ENCODE data around the gene GSTM4.
A peak's percentile ranks its signal among the peaks of the same experiment; 100 is the strongest.
"Not testable (repeated sequence)": the region's sequence is repeated elsewhere in the genome, so short reads cannot be mapped to it uniquely, and the experiment has no call there.

GSTM4 gene

DNA sequence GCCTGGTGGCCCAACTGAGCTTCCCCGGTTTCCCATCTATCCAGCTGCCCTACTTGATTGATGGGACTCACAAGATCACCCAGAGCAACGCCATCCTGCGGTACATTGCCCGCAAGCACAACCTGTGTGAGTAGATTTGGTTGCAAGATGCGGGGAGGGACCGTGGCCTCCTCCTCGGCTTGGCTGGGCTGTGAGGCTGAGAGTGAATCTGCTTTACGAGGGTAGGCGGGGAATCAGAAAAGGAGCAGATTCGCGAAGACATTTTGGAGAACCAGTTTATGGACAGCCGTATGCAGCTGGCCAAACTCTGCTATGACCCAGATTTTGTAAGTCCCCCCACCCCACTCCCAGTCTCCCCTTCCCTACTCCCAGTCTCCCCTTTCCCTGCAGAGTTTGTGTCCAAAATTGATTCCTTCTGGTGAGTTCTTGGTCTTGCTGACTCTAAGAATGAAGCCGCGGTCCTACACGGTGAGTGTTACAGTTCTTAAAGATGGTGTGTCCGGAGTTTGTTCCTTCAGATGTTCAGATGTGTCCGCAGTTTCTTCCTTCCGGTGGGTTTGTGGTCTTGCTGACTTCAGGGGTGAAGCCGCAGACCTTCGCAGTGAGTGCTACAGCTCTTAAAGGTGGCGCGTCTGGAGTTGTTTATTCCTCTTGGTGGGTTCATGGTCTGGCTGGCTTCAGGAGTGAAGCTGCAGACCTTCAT is 13.5 kb downstream of the GSTM4 start:
- no peak for DNase-seq

DNA sequence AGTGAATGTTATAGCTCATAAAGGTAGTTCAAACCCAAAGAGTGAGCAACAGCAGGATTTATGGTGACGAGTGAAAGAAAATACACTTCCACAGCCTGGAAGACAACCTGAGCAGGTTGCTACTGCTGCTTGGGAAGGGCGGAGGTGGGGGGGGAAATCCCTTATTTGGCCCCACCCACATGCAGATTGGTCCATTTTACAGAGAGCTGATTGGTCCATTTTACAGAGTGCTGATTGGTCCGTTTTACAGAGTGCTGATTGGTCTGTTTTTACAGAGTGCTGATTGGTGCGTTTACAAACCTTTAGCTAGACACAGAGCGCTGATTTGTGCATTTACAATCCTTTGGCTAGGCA is 14.0 kb downstream of the GSTM4 start:
- not testable (repeated sequence) for DNase-seq

DNA sequence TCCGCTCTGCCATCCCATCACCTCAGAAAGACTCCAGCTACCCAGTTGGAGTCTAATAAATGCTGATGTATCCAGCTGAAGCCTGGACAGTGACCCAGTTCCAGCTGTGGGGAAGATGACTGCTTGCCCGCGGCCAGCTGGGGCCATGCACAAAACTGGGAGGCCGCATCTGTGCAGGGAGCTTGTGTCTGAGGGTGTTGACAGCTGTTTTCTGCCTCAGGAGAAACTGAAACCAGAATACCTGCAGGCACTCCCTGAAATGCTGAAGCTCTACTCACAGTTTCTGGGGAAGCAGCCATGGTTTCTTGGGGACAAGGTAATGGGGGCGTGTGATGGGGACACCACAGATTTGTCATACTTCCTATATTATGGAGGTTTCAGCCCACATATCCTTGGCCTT is 15.2 kb downstream of the GSTM4 start:
- DNase-seq: no peak

DNA sequence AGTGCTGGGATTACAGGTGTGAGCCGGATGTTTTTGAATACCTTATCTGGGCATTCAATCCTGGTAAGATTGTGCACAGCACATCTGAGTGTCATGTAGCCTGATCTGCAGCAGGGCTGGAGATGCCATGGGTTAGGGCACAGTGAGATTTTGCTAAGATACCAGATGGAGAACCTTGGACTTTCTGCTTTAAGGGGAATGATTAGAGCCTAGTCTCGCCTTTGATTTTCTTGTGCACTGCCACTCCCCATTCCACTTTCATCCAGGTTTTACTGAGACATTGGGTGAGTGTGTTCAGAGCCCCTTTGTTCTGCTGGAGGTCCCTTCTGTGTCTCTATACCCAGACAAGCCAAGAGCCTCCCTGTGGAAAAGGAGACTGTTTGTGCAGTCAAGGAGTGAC is 18.0 kb downstream of the GSTM4 start:
- not testable (repeated sequence) for DNase-seq

DNA sequence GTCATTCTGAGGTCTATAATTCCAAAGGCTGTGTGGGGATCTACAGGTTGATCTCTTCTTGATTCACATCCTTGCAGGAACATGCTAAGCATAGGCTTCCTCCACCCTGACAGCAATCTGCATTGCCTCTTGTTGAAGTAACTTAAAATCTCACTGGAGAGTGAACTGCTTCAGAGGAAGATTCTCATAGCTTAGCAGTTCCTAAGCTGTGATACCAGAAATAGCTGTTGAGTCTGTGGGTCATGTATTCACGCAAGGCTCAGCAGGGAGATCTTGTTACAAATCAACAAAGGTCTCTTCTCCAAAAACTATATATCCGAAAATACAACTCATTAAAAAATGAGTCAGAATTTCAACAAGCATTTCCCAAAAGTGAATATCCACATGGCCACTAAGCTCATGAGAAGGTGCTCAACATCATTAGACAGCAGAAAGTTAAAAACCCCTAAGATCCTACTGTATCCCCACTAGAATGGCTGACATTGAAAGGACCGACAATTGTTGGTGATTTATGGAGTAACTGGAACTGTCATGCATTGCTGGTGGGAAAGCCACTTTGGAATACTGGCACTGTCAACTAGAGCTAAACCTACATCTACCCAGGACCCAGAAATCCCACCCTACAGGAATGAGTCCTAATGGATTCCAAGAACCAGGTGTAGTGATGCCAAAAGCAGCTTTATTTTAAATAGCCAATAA is 20.9 kb downstream of the GSTM4 start:
- DNase-seq: not testable (repeated sequence)

DNA sequence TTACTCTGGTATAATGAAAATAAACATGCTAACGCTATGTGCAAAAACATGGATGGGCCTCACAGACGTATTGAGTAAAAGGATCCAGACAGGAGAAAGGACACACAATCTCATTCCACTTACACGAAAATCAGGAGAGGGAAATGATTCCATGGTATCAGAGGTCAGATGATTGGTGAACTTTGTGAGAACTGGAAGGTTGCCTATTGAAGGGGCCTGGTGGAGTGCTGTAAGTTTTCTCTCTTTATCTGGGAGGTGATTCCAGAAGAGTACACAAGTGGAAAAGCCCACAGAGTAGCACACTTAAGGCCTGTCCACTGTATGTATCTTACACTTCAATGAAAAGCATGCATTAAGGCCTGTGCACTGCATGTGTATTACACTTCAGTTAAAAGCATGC is 21.6 kb downstream of the GSTM4 start:
- no peak for DNase-seq

DNA sequence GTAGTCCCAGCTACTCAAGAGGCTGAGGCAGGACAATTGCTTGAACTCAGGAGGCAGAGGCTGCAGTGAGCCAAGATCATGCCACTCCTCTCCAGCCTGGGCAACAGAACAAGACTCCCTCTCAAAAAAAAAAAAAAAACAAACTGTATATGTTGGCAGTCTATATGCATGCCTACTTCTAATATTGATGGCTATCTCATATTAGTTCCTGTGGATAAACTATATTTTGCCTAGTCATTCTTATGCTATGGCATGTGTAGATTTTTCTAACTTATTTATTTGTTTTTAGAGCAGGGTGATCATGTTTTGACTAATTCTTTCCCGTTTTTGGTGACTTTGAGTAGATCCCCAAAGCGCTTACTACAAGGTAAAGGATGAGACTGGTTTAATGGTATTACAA is 22.7 kb downstream of the GSTM4 start:
- not testable (repeated sequence) for DNase-seq

DNA sequence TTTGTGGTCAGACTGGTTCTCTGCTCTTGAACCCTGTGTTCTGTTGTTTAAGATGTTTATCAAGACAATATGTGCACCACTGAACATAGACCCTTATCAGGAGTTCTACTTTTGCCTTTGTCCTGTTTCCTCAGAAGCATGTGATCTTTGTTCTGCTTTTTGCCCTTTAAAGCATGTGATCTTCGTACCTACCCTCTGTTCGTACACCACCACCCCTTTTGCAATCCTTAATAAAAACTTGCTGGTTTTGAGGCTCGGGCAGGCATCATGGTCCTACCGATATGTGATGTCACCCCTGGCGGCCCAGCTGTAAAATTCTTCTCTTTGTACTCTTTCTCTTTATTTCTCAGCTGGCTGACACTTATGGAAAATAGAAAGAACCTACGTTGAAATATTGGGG is 28.9 kb downstream of the GSTM4 start:
- DNase-seq: not testable (repeated sequence)

DNA sequence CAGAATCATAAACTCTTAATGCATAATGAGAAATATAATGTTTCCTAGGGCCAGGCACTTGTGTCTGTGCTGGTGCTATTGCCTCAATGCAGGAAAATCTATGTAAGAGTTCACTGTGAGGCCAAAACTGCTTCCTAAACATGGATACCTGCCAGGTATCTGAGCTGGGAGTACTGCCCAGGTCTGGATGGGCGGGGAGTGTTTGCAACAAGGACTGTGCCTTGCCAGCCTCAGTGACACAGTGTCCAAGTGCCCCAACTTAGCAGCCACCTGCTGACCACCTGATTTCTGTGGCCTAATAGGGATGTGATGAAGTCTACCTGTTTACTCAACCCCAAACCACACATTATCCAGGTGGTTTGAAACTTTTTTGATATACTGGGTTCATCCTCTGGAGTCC is 29.5 kb downstream of the GSTM4 start:
- not testable (repeated sequence) for DNase-seq

DNA sequence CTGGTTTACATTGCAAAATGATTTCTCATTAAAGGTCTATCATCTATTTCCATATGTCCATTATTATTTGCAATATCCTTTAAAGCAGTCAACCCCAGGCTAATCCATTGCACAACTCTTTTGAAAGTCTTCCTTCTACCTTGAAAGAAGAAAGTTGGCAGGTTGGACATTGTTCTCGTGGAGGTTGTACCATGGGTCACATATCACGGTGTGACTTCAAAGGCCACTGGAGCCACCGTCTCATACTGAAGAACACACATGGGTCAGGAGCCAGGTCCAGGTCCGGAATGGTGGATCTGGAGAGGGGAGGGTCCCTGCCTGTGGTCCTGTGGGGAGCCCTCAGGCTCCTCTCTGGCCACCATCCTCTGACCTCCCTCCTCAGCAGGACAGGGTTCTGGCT is 30.0 kb downstream of the GSTM4 start:
- not testable (repeated sequence) for DNase-seq

DNA sequence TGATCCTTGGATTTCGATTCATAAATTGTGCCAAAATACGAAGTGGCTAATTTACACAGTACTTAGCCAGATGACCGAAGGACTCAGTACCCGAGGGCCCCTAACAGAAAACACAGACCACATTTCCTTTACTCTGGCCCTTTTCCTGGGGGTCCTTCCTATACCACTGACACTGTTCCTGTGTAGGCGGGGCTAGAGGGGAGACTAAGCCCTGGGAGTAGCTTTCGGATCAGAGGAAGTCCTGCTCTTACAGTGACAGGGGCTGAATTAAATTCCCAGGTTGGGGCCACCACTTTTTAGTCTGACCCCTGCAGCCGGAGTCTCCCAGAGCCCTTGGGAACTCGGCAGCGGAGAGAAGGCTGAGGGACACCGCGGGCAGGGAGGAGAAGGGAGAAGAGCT is 31.2 kb downstream of the GSTM4 start:
- DNase-seq: not testable (repeated sequence)

DNA sequence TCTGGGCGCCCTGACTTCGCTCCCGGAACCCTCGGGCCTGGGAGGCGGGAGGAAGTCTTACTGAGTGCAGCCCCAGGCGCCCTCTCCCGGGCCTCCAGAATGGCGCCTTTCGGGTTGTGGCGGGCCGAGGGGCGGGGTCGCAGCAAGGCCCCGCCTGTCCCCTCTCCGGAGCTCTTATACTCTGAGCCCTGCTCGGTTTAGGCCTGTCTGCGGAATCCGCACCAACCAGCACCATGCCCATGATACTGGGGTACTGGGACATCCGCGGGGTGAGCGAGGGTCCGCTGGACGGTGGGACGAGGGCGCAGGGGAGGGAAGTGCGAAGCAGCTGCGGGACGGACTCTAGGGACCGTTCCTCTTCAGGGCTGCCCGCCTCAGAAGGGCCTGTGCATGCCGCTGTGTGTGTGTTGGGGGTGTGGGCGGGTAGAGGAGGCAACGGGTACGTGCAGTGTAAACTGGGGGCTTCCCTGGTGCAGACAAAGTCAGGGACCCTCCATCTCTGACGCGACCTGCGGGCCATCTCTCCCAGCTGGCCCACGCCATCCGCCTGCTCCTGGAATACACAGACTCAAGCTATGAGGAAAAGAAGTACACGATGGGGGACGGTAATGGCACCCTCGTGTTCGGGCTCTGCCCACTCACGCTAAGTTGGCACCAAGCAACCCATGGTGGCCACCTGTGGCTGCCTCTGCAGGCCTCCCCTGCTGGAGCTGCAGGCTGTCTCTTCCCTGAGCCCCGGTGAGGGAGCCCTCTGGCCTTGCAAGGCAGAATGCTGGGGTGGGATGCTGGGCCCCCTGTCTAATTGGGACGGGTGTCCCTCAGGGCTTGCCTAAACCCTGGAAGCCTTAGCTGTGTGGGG is 32.0 kb downstream of the GSTM4 start, which contains the start of gene GSTM1:
Gene GSTM1, plus strand, starts transcription at position 177 of the 859 bp plus-strand sequence. Its CDS starts 57 bp downstream, at position 234.
- no peak for DNase-seq

DNA sequence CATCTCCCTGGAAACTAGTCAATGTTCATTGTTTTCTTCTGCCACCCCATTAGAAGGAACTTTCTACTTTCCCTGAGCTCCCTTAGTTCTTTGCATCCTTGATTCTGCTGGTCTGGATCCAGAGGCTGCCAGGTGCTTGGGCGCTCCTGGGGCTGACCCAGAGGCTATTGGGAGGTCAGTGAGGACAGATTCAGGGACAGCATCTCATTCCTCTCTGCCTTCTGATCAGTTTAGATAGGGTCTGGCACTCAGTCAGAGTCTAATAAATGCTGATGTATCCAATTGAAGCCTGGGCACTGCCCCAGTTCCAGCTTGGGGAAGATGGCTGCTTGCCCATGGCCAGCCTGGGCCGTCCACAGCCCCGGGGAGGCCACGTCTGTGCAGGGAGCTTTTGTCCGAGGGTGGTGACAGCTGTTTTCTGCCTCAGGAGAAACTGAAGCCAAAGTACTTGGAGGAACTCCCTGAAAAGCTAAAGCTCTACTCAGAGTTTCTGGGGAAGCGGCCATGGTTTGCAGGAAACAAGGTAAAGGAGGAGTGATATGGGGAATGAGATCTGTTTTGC is 34.0 kb downstream of the GSTM4 start:
- no peak for DNase-seq

DNA sequence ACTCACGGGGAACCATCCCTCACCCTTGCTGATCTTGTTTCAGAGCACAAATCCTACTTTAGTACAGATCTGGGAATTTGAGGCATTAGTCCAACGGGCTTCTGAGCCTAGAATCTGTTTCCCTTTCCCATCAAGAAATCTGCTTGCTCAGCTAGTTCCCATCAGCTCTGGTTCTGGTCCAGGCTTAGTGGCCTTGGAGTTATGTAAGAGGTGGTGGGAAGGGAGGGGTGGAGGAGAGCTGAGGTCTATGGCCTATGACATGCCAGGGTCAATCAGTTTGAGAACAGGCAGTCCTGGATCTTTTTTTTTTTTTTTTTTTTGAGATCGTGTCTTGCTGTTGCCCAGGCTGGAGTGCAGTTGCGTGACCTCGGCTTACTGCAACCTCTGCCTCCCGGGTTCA is 35.9 kb downstream of the GSTM4 start:
- DNase-seq: no peak

DNA sequence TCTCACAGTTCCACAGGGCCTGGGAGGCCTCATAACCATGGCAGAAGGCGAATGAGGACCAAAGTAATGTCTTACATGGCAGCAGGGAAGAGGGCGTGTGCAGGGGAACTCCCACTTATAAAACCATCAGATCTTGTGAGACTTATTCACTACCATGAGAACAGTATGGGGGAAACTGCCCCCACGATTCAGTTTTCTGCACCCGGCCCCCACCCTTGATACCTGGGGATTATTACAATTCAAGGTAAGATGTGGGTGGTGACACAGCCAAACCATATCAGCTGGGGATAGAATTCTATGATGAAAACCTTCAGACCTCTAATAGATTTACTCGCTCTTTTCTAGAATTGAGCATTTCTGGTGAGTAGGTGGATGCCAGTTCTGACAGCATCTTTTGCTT is 38.5 kb downstream of the GSTM4 start:
- not testable (repeated sequence) for DNase-seq

DNA sequence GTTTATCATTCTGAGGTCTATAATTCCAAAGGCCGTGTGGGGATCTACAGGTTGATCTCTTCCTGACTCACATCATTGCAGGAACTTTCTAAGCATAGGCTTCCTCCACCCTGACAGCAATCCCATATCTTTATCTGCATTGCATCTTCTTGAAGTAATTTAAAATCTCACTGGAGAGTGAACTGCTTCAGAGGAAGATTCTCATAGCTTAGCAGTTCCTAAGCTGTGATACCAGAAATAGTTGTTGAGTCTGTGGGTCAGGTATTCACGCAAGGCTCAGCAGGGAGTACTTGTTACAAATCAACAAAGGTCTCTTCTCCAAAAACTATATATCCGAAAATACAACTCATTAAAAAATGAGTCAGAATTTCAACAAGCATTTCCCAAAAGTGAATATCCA is 39.2 kb downstream of the GSTM4 start:
- not testable (repeated sequence) for DNase-seq

DNA sequence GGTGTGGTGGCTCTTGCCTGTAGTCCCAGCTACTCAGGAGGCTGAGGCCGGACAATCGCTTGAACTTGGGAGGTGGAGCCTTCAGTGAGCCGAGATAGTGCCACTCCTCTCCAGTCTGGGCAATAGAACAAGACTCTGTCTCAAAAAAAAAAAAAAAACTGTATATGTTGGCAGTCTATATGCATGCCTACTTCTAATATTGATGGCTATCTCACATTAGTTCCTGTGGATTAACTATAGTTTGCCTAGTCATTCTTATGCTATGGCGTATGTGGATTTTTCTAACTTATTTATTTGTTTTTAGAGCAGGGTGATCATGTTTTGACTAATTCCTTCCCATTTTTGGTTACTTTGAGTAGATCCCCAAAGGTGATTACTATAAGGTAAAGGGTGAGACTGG is 41.2 kb downstream of the GSTM4 start:
- no peak for DNase-seq

DNA sequence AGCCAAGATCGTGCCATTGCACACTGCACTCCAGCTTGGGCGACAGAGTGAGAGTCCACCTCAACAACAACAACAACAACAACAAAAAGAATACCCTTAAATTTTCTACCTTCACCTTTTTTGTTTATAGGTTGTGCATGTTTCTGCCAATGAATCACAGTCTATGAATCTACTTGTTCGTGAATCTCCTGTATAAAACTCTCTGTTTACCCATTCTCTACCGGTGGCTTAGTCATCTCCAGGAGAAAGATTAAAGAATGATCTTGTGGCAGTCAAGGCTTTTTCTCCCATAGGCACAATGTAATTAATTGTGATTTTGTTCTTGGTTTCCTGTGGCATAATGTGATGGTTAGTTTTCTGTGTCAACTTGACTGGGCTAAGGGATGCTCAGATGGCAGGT is 42.0 kb downstream of the GSTM4 start:
- not testable (repeated sequence) for DNase-seq

DNA sequence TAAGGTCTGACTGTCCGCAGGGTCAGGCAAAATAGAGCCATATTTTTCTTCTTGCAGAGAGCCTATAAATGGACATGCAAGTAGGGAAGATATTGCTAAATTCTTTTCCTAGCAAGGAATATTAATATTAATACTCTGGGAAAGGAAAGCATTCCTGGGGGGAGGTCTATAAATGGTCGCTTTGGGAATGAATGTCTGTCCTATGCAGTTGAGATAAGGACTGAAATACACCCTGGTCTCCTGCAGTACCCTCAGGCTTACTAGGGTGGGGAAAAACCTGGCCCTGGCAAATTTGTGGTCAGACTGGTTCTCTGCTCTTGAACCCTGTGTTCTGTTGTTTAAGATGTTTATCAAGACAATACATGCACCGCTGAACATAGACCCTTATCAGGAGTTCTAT is 47.0 kb downstream of the GSTM4 start:
- not testable (repeated sequence) for DNase-seq

DNA sequence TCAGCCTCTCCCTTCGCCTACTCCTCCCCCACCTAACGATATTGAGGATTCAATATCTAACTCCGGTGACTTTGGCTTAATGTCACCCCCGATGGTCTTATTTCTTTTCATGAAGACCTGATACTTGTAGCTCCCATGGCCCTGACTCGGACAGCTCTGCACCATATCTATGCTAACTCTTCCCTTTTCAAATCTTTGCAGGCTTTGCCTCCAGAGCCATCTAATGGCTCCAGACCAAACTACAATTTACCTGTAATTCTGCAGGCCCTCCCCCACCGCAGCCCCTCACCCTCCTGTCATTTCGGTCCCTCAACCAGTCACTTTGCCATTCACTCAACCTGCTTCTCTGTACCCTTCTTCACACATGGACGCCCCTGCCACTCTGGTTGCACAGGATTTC is 48.3 kb downstream of the GSTM4 start:
- DNase-seq: peak; percentile 5

DNA sequence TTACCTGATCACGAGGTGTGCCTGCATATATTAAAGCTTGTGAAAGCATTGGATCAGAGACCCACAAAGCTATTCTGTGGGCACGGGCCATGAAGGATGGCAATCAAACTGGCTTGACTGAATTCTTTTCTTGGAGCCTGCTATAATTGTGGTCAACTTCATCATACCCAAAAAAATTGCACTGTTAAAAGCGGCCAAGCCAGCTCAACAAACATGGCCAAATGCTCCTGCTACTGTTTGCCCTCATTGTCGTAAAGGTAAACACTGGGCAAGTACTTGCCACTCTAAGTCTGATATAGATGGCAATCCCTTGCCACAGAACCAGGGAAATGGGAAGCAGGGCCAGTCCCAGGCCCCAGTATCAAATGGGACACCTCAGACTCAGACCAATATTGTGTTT is 49.5 kb downstream of the GSTM4 start:
- DNase-seq: no peak

DNA sequence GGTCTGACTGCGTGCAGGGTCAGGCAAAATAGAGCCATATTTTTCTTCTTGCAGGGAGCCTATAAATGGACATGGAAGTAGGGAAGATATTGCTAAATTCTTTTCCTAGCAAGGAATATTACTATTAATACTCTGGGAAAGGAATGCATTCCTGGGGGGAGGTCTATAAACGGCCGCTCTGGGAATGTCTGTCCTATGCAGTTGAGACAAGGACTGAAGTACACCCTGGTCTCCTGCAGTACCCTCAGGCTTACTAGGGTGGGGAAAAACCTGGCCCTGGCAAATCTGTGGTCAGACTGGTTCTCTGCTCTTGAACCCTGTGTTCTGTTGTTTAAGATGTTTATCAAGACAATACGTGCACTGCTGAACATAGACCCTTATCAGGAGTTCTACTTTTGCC is 53.0 kb downstream of the GSTM4 start:
- not testable (repeated sequence) for DNase-seq

DNA sequence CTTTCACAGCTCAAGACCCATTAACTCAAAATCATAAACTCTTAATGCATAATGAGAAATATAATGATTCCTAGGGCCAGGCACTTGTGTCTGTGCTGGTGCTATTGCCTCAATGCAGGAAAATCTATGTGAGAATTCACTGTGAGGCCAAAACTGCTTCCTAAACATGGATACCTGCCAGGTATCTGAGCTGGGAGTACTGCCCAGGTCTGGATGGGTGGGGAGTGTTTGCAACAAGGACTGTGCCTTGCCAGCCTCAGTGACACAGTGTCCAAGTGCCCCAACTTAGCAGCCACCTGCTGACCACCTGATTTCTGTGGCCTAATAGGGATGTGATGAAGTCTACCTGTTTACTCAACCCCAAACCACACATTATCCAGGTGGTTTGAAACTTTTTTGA is 53.9 kb downstream of the GSTM4 start:
- DNase-seq: not testable (repeated sequence)
